Pulmonary artery endothelial cell (primary cell): ENCODE measurements around the gene SMG9. TPM values are rescaled to one million over a fixed set of nuclear protein-coding genes. Genes with fewer than 3 reads are reported as not detected.
"Not testable (repeated sequence)": the region's sequence is repeated elsewhere in the genome, so short reads cannot be mapped to it uniquely, and the experiment has no call there.

Experiments
- DNase-seq: peaks from one replicate; pipeline ENCODE4 v3.0.0-alpha.2; 2011; ENCODE audit warnings: low read depth, low spot score
- total RNA-seq: library from RNA; depleted of rRNA; stranded (reverse); fragments of >200 nt; gene quantifications from 2 replicates; pipeline ENCODE4 v1.2.3, GENCODE V29; 2014

The SMG9 gene
- total RNA-seq, 1 donor from 2014 or later, result 5.9 TPM

- no peak for DNase-seq
Observed at GRCh38 chr19:43691755-43692154, 63.0 kb downstream of the SMG9 start.

- no peak for DNase-seq
Observed at GRCh38 chr19:43690890-43691289, 63.9 kb downstream of the SMG9 start.

DNA sequence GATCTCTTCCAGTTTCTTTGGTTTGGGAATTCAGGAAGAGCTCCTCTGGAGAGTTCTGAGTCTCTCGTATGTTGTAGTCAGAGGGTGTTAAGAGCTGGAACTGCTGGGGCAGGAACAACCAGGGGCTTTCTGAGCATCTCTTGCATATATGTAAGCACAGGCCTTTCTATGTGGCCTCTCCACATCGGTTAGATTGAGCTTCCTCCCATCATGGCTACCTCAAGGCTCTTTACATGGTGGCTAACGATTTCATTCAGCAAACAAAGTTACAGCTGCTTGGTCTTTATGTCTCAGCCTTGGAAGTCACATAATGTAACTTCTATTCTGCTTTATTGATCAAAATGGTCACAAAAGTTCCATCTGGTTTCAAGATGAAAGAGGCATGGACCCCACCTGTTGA, 64.3 kb downstream of the SMG9 start:
- no peak for DNase-seq

DNA sequence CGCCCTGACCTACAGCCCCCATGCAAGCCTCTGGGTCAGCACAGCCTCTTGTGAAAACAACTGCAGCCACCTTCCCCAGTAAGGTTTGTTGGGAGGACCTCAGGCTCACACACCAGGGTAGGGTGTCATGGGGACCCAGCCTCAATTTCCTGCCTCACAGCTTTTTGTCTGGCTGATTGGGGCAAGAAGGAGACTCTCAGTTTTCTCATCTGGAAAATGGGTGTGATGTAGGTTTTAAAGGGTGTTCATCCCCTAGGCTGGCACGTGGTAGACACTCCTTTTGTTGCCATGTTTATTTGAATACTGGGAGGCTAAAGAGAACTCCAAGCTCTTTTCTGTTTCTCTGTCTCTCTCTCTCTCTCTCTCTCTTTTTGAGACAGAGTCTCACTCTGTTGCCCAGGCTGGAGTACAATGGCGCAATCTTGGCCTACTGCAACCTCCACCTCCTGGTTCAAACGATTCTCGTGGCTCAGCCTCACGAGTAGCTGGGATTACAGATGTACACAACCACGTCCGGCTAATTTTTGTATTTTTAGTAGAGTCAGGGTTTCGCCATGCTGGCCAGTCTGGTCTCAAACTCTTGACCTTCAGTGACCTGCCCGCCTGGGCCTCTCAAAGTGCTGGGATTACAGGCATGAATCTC, 66.6 kb downstream of the SMG9 start:
- DNase-seq, result no peak

DNA sequence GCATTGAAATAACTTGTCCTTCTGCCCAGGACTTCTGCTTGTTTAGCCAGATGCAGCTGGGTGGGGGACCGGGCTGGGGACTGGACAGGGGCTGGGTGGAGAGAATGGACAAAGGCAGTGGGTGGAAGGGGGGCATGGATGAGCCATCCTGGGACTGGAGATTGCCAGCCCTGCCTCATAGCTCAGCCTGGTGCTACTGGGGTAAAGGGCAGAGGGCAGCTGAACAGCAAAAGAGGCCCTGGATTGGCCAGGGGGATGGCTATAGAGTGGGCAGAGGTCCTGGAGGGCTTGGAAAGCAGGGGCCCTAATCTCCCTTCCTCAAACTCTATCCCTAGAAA, 67.1 kb downstream of the SMG9 start:
- DNase-seq, result no peak

- no peak for DNase-seq
Observed at GRCh38 chr19:43684326-43684725, 70.4 kb downstream of the SMG9 start.

DNA sequence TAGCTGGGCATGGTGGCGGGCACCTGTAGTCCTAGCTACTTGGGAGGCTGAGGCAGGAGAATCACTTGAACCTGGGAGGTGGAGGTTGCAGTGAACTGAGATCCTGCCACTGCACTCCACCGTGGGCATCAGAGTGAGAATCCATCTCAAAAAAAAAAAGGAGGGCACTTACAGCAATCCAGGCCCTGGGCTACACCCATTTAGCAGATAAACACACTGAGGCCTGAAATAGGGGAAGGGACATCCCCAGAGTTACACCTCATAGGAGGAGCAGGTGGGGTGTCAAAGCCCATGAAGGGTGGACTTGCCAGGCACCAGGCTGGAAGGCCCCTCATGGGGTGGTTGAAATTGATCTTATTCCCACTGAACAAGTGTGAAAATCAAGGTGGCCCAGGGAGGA, 70.9 kb downstream of the SMG9 start:
- no peak for DNase-seq

- DNase-seq, result no peak
Observed at GRCh38 chr19:43682824-43683661, 71.7 kb downstream of the SMG9 start.

DNA sequence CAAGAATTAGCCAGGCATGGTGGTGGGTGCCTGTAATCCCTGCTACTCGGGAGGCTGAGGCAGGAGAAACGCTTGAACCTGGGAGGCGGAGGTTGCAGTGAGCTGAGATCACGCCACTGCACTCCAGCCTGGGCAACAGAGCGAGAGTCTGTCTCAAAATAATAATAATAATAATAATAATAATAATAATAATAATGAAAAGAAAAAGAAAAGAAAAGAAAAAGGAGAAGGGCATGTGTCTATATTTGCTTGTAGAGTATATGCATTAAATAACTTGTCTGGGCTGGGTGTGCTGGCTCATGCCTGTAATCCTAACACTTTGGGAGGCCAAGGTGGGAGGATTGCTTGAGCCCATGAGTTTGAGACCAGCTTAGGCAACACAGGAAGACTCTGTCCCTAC, 72.5 kb downstream of the SMG9 start:
- not testable (repeated sequence) for DNase-seq

DNA sequence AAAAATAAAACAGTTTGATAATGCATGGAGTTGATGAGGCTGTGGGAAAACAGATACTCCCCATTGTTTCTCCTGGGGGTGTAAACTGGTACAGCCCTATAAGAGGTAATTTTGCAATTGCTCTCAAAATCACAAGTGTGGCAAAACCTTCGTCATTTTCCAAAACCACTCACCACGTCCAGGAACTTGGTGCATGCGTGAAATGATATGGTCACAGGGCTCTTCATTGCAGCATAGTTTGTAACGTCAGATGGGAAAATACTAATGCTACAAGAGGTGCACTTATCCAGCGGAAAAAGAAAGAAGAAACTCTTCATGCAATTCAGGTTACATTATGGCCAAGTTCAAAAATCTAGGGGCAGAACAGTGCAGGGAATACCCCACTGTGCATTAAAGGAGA, 72.9 kb downstream of the SMG9 start:
- no peak for DNase-seq

GRCh38 chr19:43678512-43679261, 76.1 kb downstream of the SMG9 start:
- no peak for DNase-seq

Other genes with a start within 250 kb of the SMG9 start
- gene ETHE1, start 227.8 kb downstream of the SMG9 start, total RNA-seq, result 69.9 and 81.1 TPM in 2 replicates
- 0.07 TPM in 1 of 2 replicates, not detected in the other for gene ZNF575, start 221.8 kb downstream of the SMG9 start, total RNA-seq
- 18.4 and 19.5 TPM in 2 replicates for gene XRCC1, start 179.4 kb downstream of the SMG9 start, total RNA-seq
- gene PINLYP, start 179.2 kb downstream of the SMG9 start, total RNA-seq, result 0.73 and 2.3 TPM in 2 replicates
- 26.2 and 27.0 TPM in 2 replicates for gene IRGQ, start 158.8 kb downstream of the SMG9 start, total RNA-seq
- gene ZNF576, start 158.4 kb downstream of the SMG9 start, total RNA-seq, result 15.0 and 16.0 TPM in 2 replicates
- 0.04 TPM in 1 of 2 replicates, not detected in the other for gene SRRM5, start 142.9 kb downstream of the SMG9 start, total RNA-seq
- 36.0 and 48.7 TPM in 2 replicates for gene ZNF428, start 135.3 kb downstream of the SMG9 start, total RNA-seq
- 4.3 and 5.6 TPM in 2 replicates for gene CADM4, start 115.1 kb downstream of the SMG9 start, total RNA-seq
- 55.2 and 72.8 TPM in 2 replicates for gene PLAUR, start 84.8 kb downstream of the SMG9 start, total RNA-seq
- gene IRGC, start 38.9 kb downstream of the SMG9 start, total RNA-seq, result not detected in 2 replicates
- 0.46 and 0.49 TPM in 2 replicates for gene KCNN4, start 26.0 kb upstream of the SMG9 start, total RNA-seq
- 0.39 and 0.53 TPM in 2 replicates for gene LYPD5, start 47.5 kb upstream of the SMG9 start, total RNA-seq
- gene ZNF283, start 72.4 kb upstream of the SMG9 start, total RNA-seq, result 7.9 and 13.0 TPM in 2 replicates
- gene ZNF404, start 129.0 kb upstream of the SMG9 start, total RNA-seq, result 0.86 and 2.0 TPM in 2 replicates
- gene ZNF45, start 180.3 kb upstream of the SMG9 start, total RNA-seq, result 18.5 and 20.7 TPM in 2 replicates
- 3.6 and 7.7 TPM in 2 replicates for gene ZNF221, start 196.3 kb upstream of the SMG9 start, total RNA-seq
- 5.3 and 7.6 TPM in 2 replicates for gene ZNF155, start 229.2 kb upstream of the SMG9 start, total RNA-seq
- 2.4 and 4.3 TPM in 2 replicates for gene ZNF230, start 248.0 kb upstream of the SMG9 start, total RNA-seq